ENCODE data around the gene EVI2B.

GRCh38 chr17:31296142-31296541 lies 17.7 kb downstream of the EVI2B start:
- TF ChIP-seq EZH2 (IDR thresholded peaks at IDR 0.05) (no peak), YY1 (IDR thresholded peaks at IDR 0.05; ENCODE audit: extremely low read depth, insufficient replicate concordance, low read depth, low read length) (no peak), CTCF (IDR thresholded peaks at IDR 0.05 in 2 of 3, conservative IDR thresholded peaks at IDR 0.05 in 1 of 3; ENCODE audit: borderline replicate concordance in 1 of 3, insufficient read depth in 1 of 3, low read depth in 2 of 3, low read length in 2 of 3) (no peak)
